HEK293T (cell line): Measurements from ENCODE around the gene ZNF512B.

Experiments
- CTBP1 ChIP-seq: fragments of 450-650 bp; IDR thresholded peaks from 2 replicates; pipeline ENCODE4 v1.6.1; 2016; ENCODE audit warnings: borderline replicate concordance
- ELF4 ChIP-seq: fragments of 450-650 bp; IDR thresholded peaks from 2 replicates; pipeline ENCODE4 v1.6.1; 2017; ENCODE audit warnings: antibody characterized with exemption
- FOXA1 ChIP-seq: fragments of 450-650 bp; IDR thresholded peaks from 2 replicates; pipeline ENCODE4 v1.6.1; 2016; ENCODE audit warnings: mild to moderate bottlenecking
- FOXK2 ChIP-seq: fragments of 450-650 bp; IDR thresholded peaks from 2 replicates; pipeline ENCODE4 v1.6.1; 2016; ENCODE audit warnings: mild to moderate bottlenecking
- FOXM1 ChIP-seq: fragments of 450-650 bp; IDR thresholded peaks from 2 replicates; pipeline ENCODE4 v1.6.1; 2017; ENCODE audit warnings: mild to moderate bottlenecking, borderline replicate concordance
- HDGF ChIP-seq: fragments of 450-650 bp; IDR thresholded peaks from 2 replicates; pipeline ENCODE4 v1.6.1; 2017; ENCODE audit warnings: antibody characterized with exemption, borderline replicate concordance
- L3MBTL2 ChIP-seq: fragments of 450-650 bp; conservative IDR thresholded peaks from 2 replicates; pipeline ENCODE4 v1.6.1; 2016; ENCODE audit warnings: mild to moderate bottlenecking
- LEF1 ChIP-seq: fragments of 450-650 bp; IDR thresholded peaks from 2 replicates; pipeline ENCODE4 v1.6.1; 2017; ENCODE audit warnings: mild to moderate bottlenecking, borderline replicate concordance
- NFRKB ChIP-seq: fragments of 450-650 bp; IDR thresholded peaks from 2 replicates; pipeline ENCODE4 v1.6.1; 2016; ENCODE audit warnings: mild to moderate bottlenecking, moderate library complexity
- SP1 ChIP-seq: fragments of 450-650 bp; IDR thresholded peaks from 2 replicates; pipeline ENCODE4 v1.6.1; 2017
- SUZ12 ChIP-seq: fragments of 450-650 bp; IDR thresholded peaks from 2 replicates; pipeline ENCODE4 v1.6.1; 2016; ENCODE audit warnings: mild to moderate bottlenecking
- TARDBP ChIP-seq: fragments of 450-650 bp; IDR thresholded peaks from 2 replicates; pipeline ENCODE4 v1.6.1; 2016
- ZNF384 ChIP-seq: fragments of 450-650 bp; IDR thresholded peaks from 2 replicates; pipeline ENCODE4 v1.6.1; 2016

GRCh38 chr20:63951398-63952209, 18.1 kb downstream of the ZNF512B start:
- TF ChIP-seq HDGF = no peak
- no peak for TF ChIP-seq FOXM1
- TF ChIP-seq SP1 = no peak
- no peak for TF ChIP-seq ELF4
- TF ChIP-seq FOXA1 = no peak
- TF ChIP-seq CTBP1 = no peak
- TF ChIP-seq LEF1 = no peak
- TF ChIP-seq L3MBTL2 = no peak
- no peak for TF ChIP-seq ZNF384
- TF ChIP-seq NFRKB = no peak
- no peak for TF ChIP-seq FOXK2
- TF ChIP-seq TARDBP = no peak
- TF ChIP-seq SUZ12 = no peak
